Kidney (tissue), 14 donors: ENCODE results near the gene NEURL2. TPM values are rescaled to one million over a fixed set of nuclear protein-coding genes. Genes with fewer than 3 reads are reported as not detected.

Source experiments
- DNase-seq, 5 donors: peaks; one replicate each; pipeline ENCODE4 v3.0.0-alpha.2; 2013 to 2020
- FAIRE-seq: peaks from 2 replicates; lab custom pipeline; 2012; peaks lifted over from hg19 to GRCh38; lab: Jason Lieb, UNC
- H3K27ac ChIP-seq, 2 donors: one replicate each; pipeline ENCODE4 v1.7.0; 2013; ENCODE audit warnings: low read depth in 2 of 2, low read length in 2 of 2, inconsistent platforms in 1 of 2
- H3K27me3 ChIP-seq: one replicate; pipeline ENCODE4 v1.7.1; 2013; ENCODE audit warnings: low read length, inconsistent platforms; ENCODE audit not compliant: control insufficient read depth, insufficient read depth
- H3K36me3 ChIP-seq, 3 donors: one replicate each; pipeline versions ENCODE4 v1.7.0 to v1.7.1; 2013; ENCODE audit warnings: low read length in 3 of 3, control low read depth in 1 of 3, inconsistent platforms in 1 of 3; ENCODE audit not compliant: insufficient read depth in 3 of 3, control insufficient read depth in 2 of 3
- H3K4me1 ChIP-seq, 3 donors: one replicate each; pipeline versions ENCODE4 v1.7.0 to v1.7.1; 2013; ENCODE audit warnings: low read length in 3 of 3, inconsistent platforms in 1 of 3, low read depth in 1 of 3; ENCODE audit not compliant: control insufficient read depth in 2 of 3, insufficient read depth in 2 of 3
- H3K4me3 ChIP-seq, 3 donors: one replicate each; pipeline versions ENCODE4 v1.7.0 to v1.8.1; 2013; ENCODE audit warnings: low read length in 3 of 3, control low read depth in 1 of 3, inconsistent platforms in 1 of 3
- H3K9ac ChIP-seq, 3 donors: one replicate each; pipeline versions ENCODE4 v1.7.0 to v1.7.1; 2013; ENCODE audit warnings: low read length in 3 of 3, control low read depth in 1 of 3, inconsistent platforms in 1 of 3
- H3K9me3 ChIP-seq, 3 donors: one replicate each; pipeline versions ENCODE4 v1.7.0 to v1.7.1; 2013; ENCODE audit warnings: low read length in 3 of 3, control low read depth in 1 of 3, inconsistent platforms in 1 of 3; ENCODE audit not compliant: control insufficient read depth in 2 of 3, insufficient read depth in 1 of 3
- CTCF ChIP-seq: IDR thresholded peaks from 3 replicates; pipeline ENCODE4 v1.5.1; 2012; ENCODE audit warnings: mild to moderate bottlenecking, moderate library complexity, borderline replicate concordance; ENCODE audit not compliant: insufficient read depth; ENCODE audit errors: extremely low read depth
- intact Hi-C: fragments of 100-400 bp; cut with DNase I; formaldehyde crosslinking; loops from one replicate; pipeline ENCODE4 v1.11.1; 2022
- polyA plus RNA-seq: library from polyadenylated mRNA; stranded (reverse); fragments of 350-450 nt; fragmentation: Illumina TruSeq; extraction: RNeasy Lipid Tissue Mini Kit (QIAGEN cat#74804); gene quantifications from one replicate; pipeline ENCODE4 v1.2.3, GENCODE V29; 2014; ENCODE audit warnings: low read depth, low replicate concordance; ENCODE audit not compliant: insufficient read depth
- total RNA-seq: library from RNA; stranded (reverse); fragmentation: NEBNext Ultra II Directional; extraction: Animal tissue kit (Norgen Biotek cat#: 25700); gene quantifications from one replicate; pipeline ENCODE4 v1.2.1, GENCODE V29; 2021
- donor health status: control.
- donor health status: control.
- donor health status: control.
- donor health status: control.
- donor health status: control.
- donor health status: DM: yes; HTN: yes; CAD: no.
- donor health status: Normal renal cell carcinoma (clear cell type).

Gene NEURL2
- total and polyA plus RNA-seq, 2 donors from 2014 or later, result 27.5 to 37.3 TPM

- Histone ChIP-seq H3K4me1 (peaks cover 0 to 4% (median 0%) of the 10 kb centered on the region in 3 donors), H3K36me3 (peaks cover 2 to 17% (median 15%) of the 10 kb centered on the region in 3 donors), H3K9ac (no peak overlapping the region), H3K9me3 (no peaks in the 10 kb centered on the region), H3K27ac (no peak overlapping the region), H3K27me3 (no peaks in the 10 kb centered on the region), H3K4me3 (no peak overlapping the region)
- DNase-seq (peak in 1 of 5 donors; percentile 26), FAIRE-seq (no peak)
- intact Hi-C loops, result no loop called here
- no peak for TF ChIP-seq CTCF
These were observed 41.9 kb downstream of the NEURL2 start for GRCh38 chr20:45848969-45849582.

GRCh38 chr20:45848421-45848820 is 42.6 kb downstream of the NEURL2 start:
- H3K4me1 ChIP-seq, result peaks cover 0 to 4% (median 0%) of the 10 kb centered on the region in 3 donors
- no peak overlapping the region for H3K9ac ChIP-seq
- peaks cover 2 to 24% (median 18%) of the 10 kb centered on the region in 3 donors for H3K36me3 ChIP-seq
- DNase-seq (peak in 1 of 5 donors; percentile 43), FAIRE-seq (no peak)
- no peaks in the 10 kb centered on the region for H3K27me3 ChIP-seq
- TF ChIP-seq CTCF, result no peak
- no peaks in the 10 kb centered on the region for H3K9me3 ChIP-seq
- intact Hi-C loops, result no loop called here
- H3K4me3 ChIP-seq, result no peak overlapping the region
- H3K27ac ChIP-seq, result no peak overlapping the region

- Histone ChIP-seq H3K36me3 (peaks cover 2 to 38% (median 18%) of the 10 kb centered on the region in 3 donors), H3K4me3 (no peak overlapping the region), H3K9me3 (no peaks in the 10 kb centered on the region), H3K27me3 (no peaks in the 10 kb centered on the region), H3K27ac (no peak overlapping the region), H3K9ac (no peak overlapping the region), H3K4me1 (peaks cover 0 to 3% (median 0%) of the 10 kb centered on the region in 3 donors)
- no peak for FAIRE-seq
- intact Hi-C loops, result no loop called here
- TF ChIP-seq CTCF, result no peak
- DNase-seq, result no peak
These were observed 45.6 kb downstream of the NEURL2 start for GRCh38 chr20:45845452-45845851.
